ENCODE measurements around the gene ATP2C1. TPM values are rescaled to one million over a fixed set of nuclear protein-coding genes. Genes with fewer than 3 reads are reported as not detected.

Gene ATP2C1
- total and polyA plus RNA-seq, 2 experiments from 2014 or later = 31.5 to 99.4 TPM

GRCh38 chr3:130915567-130916292 lies 21.8 kb downstream of the ATP2C1 start:
- Histone ChIP-seq H4K20me1 (ENCODE audit: insufficient read depth, poor library complexity, severe bottlenecking) (no peaks in the 10 kb centered on the region), H3K4me1 (ENCODE audit: insufficient read depth) (no peaks in the 10 kb centered on the region), H3K79me2 (peaks cover 67% of the 10 kb centered on the region), H3K4me2 (no peak overlapping the region), H3K4me3 (no peak overlapping the region), H3K27me3 (no peaks in the 10 kb centered on the region), H3K9me3 (ENCODE audit: low read depth) (no peaks in the 10 kb centered on the region), H3K27ac (no peak overlapping the region), H3K36me3 (replicated peaks; ENCODE audit: insufficient read depth, low read depth) (no peaks in the 10 kb centered on the region), H2AFZ (no peak overlapping the region), H3K9me2 (replicated peaks; ENCODE audit: insufficient read depth) (no peaks in the 10 kb centered on the region)
- DNase-seq (ENCODE audit: low spot score) = no peak
- TF ChIP-seq EZH2phosphoT487 (IDR thresholded peaks at IDR 0.05; ENCODE audit: low read depth, severe bottlenecking, unreplicated experiment) = no peak
- TF ChIP-seq EZH2 (IDR thresholded peaks at IDR 0.05; ENCODE audit: borderline replicate concordance) = no peak
- TF ChIP-seq CTCF (IDR thresholded peaks at IDR 0.05; ENCODE audit: poor library complexity) = no peak
- 93% methylated on average over 7 of the region's 7 CpGs for WGBS (ENCODE audit: low lambda C conversion rate, missing lambda C conversion rate)

GRCh38 chr3:130916507-130917167 lies 22.8 kb downstream of the ATP2C1 start:
- Histone ChIP-seq H3K79me2 (peaks cover 77% of the 10 kb centered on the region), H3K27ac (no peak overlapping the region), H4K20me1 (ENCODE audit: insufficient read depth, poor library complexity, severe bottlenecking) (no peaks in the 10 kb centered on the region), H3K27me3 (no peaks in the 10 kb centered on the region), H3K9me2 (replicated peaks; ENCODE audit: insufficient read depth) (no peaks in the 10 kb centered on the region), H3K4me1 (ENCODE audit: insufficient read depth) (no peaks in the 10 kb centered on the region), H2AFZ (no peak overlapping the region), H3K36me3 (replicated peaks; ENCODE audit: insufficient read depth, low read depth) (no peaks in the 10 kb centered on the region), H3K4me2 (no peak overlapping the region), H3K4me3 (no peak overlapping the region), H3K9me3 (ENCODE audit: low read depth) (no peaks in the 10 kb centered on the region)
- WGBS (ENCODE audit: low lambda C conversion rate, missing lambda C conversion rate) = 89% methylated on average over 4 of the region's 4 CpGs
- TF ChIP-seq EZH2phosphoT487 (IDR thresholded peaks at IDR 0.05; ENCODE audit: low read depth, severe bottlenecking, unreplicated experiment) (no peak), EZH2 (IDR thresholded peaks at IDR 0.05; ENCODE audit: borderline replicate concordance) (no peak), CTCF (IDR thresholded peaks at IDR 0.05; ENCODE audit: poor library complexity) (no peak)
- DNase-seq (ENCODE audit: low spot score) = no peak

GRCh38 chr3:130918328-130918727 lies 24.4 kb downstream of the ATP2C1 start:
- Histone ChIP-seq H3K79me2 (peaks cover 92% of the 10 kb centered on the region), H3K36me3 (replicated peaks; ENCODE audit: insufficient read depth, low read depth) (no peaks in the 10 kb centered on the region), H4K20me1 (ENCODE audit: insufficient read depth, poor library complexity, severe bottlenecking) (no peaks in the 10 kb centered on the region), H3K27ac (no peak overlapping the region), H3K4me1 (ENCODE audit: insufficient read depth) (no peaks in the 10 kb centered on the region), H3K9me2 (replicated peaks; ENCODE audit: insufficient read depth) (no peaks in the 10 kb centered on the region), H3K9me3 (ENCODE audit: low read depth) (no peaks in the 10 kb centered on the region), H2AFZ (no peak overlapping the region), H3K4me2 (no peak overlapping the region), H3K27me3 (no peaks in the 10 kb centered on the region), H3K4me3 (no peak overlapping the region)
- TF ChIP-seq CTCF (IDR thresholded peaks at IDR 0.05; ENCODE audit: poor library complexity) (no peak), EZH2phosphoT487 (IDR thresholded peaks at IDR 0.05; ENCODE audit: low read depth, severe bottlenecking, unreplicated experiment) (no peak), EZH2 (IDR thresholded peaks at IDR 0.05; ENCODE audit: borderline replicate concordance) (no peak)
- DNase-seq (ENCODE audit: low spot score) = no peak
- whole genome bisulfite sequencing (ENCODE audit: low lambda C conversion rate, missing lambda C conversion rate) = 93% methylated on average over 7 of the region's 7 CpGs

All from hepatocyte (in vitro differentiated cells).